ENCODE results near the gene LSP1.
"Not testable (repeated sequence)": the region's sequence is repeated elsewhere in the genome, so short reads cannot be mapped to it uniquely, and the experiment has no call there.

The LSP1 gene

GRCh38 chr11:1932681-1933080 is 79.8 kb downstream of the LSP1 start:
- no peak for DNase-seq

GRCh38 chr11:1933416-1934334 is 80.8 kb downstream of the LSP1 start:
- DNase-seq = no peak

GRCh38 chr11:1934335-1935155 is 81.7 kb downstream of the LSP1 start:
- DNase-seq = no peak

GRCh38 chr11:1935156-1936071 is 82.5 kb downstream of the LSP1 start:
- no peak for DNase-seq

- DNase-seq = no peak
These were observed 83.3 kb downstream of the LSP1 start for GRCh38 chr11:1936072-1936780.

- DNase-seq = no peak
These were observed 84.1 kb downstream of the LSP1 start for GRCh38 chr11:1936781-1937615.

GRCh38 chr11:1937616-1938342 is 84.9 kb downstream of the LSP1 start:
- no peak for DNase-seq

GRCh38 chr11:1938343-1939005 is 85.6 kb downstream of the LSP1 start:
- no peak for DNase-seq

GRCh38 chr11:1939006-1939625 is 86.2 kb downstream of the LSP1 start:
- DNase-seq = no peak

- DNase-seq = not testable (repeated sequence)
These were observed 86.9 kb downstream of the LSP1 start for GRCh38 chr11:1939788-1940187.

Measured in DMS 273 treated with DMSO at 0.1 percent for 48 hours (cell line).